ENCODE data around the gene RNF215.

The RNF215 gene

DNA sequence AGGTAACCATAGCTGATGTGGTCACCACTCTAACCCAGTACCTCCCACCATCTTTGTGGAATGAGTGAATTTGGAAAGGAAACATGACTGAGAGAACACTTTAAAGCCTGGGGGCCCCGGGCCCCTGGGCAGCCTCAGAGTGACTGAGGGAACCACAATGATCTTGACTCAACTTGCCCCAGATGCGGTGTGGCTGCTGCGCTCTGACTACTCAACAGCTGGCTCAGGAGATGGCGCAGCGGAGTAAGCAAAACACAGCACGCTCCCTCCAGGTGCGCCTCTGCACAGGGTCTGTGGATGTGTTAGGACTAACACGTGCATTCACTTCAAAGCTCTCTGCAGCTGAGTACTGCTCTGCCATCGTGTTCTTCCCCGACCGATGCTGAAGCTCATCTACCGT lies 5.9 kb downstream of the RNF215 start:
- no peak for DNase-seq (ENCODE audit: low read depth in 1 of 2, low spot score in 1 of 2)
- in situ Hi-C loops (cut with HindIII; ENCODE audit: low pct_unique_long_range_greater_than_20kb, low sequenced_read_pairs), result no loop called here
- TF ChIP-seq JUND (IDR thresholded peaks at IDR 0.05; ENCODE audit: low read depth), result no peak

DNA sequence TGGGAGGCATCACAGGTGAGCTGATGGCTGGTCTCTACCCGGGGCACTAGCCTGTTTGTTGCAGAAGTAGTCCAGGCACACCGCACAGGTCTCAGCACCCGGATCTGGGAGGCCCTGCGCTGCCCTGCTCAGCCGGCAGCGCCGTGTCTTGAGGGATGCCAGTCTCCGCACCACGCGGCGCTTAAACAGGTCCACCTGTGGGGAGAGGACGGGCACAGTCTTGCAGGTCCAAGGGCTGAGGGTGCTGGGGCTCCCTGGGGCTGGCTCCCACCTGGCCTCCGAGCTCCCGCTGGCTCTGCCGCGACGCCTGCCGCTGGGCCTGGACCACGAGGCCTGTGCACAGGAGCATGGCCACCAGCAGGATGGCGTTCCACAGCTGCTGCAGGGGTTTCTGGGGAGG lies 7.2 kb downstream of the RNF215 start:
- in situ Hi-C loops (cut with HindIII; ENCODE audit: low pct_unique_long_range_greater_than_20kb, low sequenced_read_pairs), result no loop called here
- no peak for DNase-seq (ENCODE audit: low read depth in 1 of 2, low spot score in 1 of 2)

GRCh38 chr22:30375312-30375849 lies 11.8 kb downstream of the RNF215 start:
- no peak for TF ChIP-seq JUND (IDR thresholded peaks at IDR 0.05; ENCODE audit: low read depth)
- in situ Hi-C loops (cut with HindIII; ENCODE audit: low pct_unique_long_range_greater_than_20kb, low sequenced_read_pairs), result no loop called here

More for the DNA sequence above, 7.2 kb downstream of the RNF215 start:
- no peak for TF ChIP-seq JUND (IDR thresholded peaks at IDR 0.05; ENCODE audit: low read depth)

DNA sequence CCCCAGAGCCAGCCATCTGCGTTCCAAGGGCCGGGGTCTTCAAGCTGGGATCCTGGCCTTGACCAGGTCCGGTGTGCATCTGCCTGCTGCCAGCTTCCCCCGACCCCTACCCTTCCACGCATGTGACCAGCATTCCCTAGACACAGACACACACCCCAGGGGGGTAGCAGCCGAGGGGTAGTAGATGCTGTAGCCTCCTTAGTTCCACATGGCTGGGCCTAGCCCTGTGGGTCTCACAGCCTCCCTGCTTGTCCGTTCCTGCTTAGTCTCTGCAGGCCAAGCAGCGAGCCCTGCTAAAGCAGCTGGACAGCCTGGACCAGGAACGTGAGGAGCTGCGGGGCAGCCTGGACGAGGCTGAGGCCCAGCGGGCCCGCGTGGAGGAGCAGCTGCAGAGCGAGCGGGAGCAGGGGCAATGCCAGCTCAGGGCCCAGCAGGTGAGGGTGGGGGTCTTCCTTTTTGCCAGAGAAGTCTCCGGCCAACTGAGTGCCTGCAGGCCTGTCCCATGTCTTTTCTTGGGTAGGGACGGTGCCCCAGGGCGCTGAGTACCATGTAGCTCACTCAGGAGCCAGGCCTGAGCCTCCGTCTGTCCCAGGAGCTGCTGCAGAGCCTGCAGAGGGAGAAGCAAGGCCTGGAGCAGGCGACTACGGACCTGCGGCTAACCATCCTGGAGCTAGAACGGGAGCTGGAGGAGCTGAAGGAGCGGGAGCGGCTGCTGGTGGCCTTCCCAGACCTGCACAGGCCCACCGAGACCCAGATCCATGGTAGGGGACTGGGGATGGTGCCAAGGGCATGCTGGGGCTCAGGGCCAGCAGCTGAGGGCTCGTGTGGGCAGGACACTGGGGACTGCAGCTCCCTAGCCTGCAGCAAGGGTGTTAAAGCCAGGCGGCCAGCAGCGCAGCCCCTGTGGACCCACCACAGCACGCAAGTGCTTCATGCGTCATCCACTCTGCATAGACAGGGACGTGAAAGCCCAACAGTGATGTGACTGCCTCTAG lies 13.6 kb downstream of the RNF215 start:
- TF ChIP-seq JUND (IDR thresholded peaks at IDR 0.05; ENCODE audit: low read depth), result no peak
- in situ Hi-C loops (cut with HindIII; ENCODE audit: low pct_unique_long_range_greater_than_20kb, low sequenced_read_pairs), result no loop called here
- no peak for DNase-seq (ENCODE audit: low read depth in 1 of 2, low spot score in 1 of 2)

More at GRCh38 chr22:30375312-30375849, 11.8 kb downstream of the RNF215 start:
- DNase-seq (ENCODE audit: low read depth in 1 of 2, low spot score in 1 of 2), result no peak

DNA sequence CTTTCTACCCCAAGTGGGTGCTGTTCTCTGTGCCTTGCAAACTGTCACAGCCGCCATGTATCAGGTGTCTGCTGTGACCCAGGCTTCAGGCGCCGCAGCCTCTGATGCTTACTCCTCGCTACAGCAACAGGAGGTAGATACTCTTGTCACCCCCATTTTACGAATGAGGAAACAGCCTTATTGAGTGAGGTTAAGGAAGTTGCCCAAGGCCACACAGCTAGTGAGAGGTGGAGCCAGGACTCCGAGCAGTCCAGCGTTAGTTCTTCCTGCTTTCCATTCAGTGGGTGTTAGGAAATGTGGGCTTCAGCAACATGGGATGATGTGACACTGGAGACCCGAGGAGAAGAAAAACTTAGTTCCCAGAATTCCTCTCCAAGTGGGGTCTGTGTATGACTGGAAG lies 14.3 kb downstream of the RNF215 start:
- DNase-seq (ENCODE audit: low read depth in 1 of 2, low spot score in 1 of 2), result no peak
- in situ Hi-C loops (cut with HindIII; ENCODE audit: low pct_unique_long_range_greater_than_20kb, low sequenced_read_pairs), result no loop called here
- TF ChIP-seq JUND (IDR thresholded peaks at IDR 0.05; ENCODE audit: low read depth), result no peak

- TF ChIP-seq JUND (IDR thresholded peaks at IDR 0.05; ENCODE audit: low read depth), result no peak
- no peak for DNase-seq (ENCODE audit: low read depth in 1 of 2, low spot score in 1 of 2)
- in situ Hi-C loops (cut with HindIII; ENCODE audit: low pct_unique_long_range_greater_than_20kb, low sequenced_read_pairs), result no loop called here
Observed at GRCh38 chr22:30371981-30372380, 15.2 kb downstream of the RNF215 start.

DNA sequence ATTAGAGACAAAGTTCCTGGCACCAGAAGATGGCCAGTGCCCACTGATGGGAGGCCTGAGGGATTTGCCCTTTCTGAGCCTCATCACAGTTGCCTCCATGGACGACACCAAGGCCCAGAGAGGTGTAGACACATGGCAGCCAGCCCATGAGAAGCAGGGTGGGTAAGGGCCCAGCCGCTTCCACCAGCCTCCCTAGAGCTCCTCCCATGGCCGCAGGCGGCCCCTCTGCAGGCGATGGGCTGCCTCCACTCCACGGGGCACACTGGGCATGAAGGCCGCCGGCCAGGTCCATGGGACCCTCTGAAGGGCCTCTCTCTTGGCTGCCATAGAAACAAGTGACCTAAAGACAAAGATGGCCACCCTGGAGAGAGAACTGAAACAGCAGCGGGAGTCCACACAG lies 15.9 kb downstream of the RNF215 start:
- in situ Hi-C loops (cut with HindIII; ENCODE audit: low pct_unique_long_range_greater_than_20kb, low sequenced_read_pairs), result no loop called here
- TF ChIP-seq JUND (IDR thresholded peaks at IDR 0.05; ENCODE audit: low read depth), result no peak
- no peak for DNase-seq (ENCODE audit: low read depth in 1 of 2, low spot score in 1 of 2)

DNA sequence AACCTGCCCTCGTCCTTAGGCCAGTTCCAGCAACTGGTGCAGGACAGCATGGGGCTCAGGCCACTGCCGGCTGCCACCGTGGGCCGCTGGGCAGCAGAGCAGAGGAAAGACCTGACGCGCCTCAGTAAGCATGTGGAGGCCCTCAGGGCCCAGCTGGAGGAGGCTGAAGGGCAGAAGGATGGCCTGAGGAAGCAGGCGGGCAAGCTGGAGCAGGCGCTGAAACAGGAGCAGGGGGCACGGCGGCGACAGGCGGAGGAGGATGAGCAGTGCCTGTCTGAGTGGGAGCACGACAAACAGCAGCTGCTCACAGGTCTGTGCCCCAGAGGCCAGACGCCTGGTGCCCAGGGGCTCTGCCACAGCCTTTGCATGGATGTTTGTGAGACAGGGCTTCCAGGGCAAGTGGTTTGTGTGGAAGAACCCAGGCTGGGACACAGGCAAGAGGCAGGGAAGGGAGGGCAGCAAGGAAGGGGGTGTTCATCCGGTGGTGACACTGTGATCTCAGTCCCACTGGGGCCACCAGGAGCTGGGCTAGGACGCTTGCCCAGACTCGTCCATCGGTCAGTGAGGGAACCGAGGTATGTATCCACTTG lies 16.5 kb downstream of the RNF215 start:
- DNase-seq (ENCODE audit: low read depth in 1 of 2, low spot score in 1 of 2), result no peak
- in situ Hi-C loops (cut with HindIII; ENCODE audit: low pct_unique_long_range_greater_than_20kb, low sequenced_read_pairs), result no loop called here
- TF ChIP-seq JUND (IDR thresholded peaks at IDR 0.05; ENCODE audit: low read depth), result no peak

- in situ Hi-C loops (cut with HindIII; ENCODE audit: low pct_unique_long_range_greater_than_20kb, low sequenced_read_pairs), result no loop called here
- DNase-seq (ENCODE audit: low read depth in 1 of 2, low spot score in 1 of 2), result no peak
- TF ChIP-seq JUND (IDR thresholded peaks at IDR 0.05; ENCODE audit: low read depth), result no peak
Observed at GRCh38 chr22:30368420-30368819, 18.8 kb downstream of the RNF215 start.

GRCh38 chr22:30365891-30366290 lies 21.3 kb downstream of the RNF215 start:
- no peak for DNase-seq (ENCODE audit: low read depth in 1 of 2, low spot score in 1 of 2)
- in situ Hi-C loops (cut with HindIII; ENCODE audit: low pct_unique_long_range_greater_than_20kb, low sequenced_read_pairs), result no loop called here
- TF ChIP-seq JUND (IDR thresholded peaks at IDR 0.05; ENCODE audit: low read depth), result no peak

DNA sequence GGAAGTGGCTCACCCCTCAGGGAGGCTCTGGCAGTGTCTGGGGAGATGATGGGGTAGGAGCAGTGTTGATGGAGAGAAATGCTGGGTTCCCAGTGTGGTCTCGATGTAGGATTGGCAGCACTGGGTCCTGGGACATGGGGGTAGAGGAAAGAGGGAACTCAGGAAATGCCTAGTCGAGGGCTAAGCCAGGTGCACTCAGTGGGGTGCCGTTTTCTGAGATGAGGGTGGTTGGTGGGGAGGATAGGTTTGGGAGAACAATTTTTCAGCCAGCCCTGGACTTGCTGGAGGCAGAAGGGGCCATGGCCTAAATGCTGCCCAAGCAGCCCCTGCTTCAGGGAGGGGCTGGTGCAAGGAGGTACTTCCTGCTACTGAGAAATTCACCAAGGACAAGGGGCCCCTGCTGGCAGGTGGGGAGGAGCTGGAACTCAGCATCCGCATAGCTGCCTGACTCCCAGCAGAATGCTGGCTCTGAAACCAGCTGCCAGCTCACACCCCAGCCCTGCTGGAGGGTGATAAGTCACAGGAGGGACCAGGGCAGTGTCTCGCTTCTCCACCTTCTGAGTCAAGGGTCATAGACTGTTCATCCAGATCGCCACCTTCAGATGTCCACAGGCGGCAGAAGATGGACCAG lies 24.4 kb downstream of the RNF215 start:
- no peak for TF ChIP-seq JUND (IDR thresholded peaks at IDR 0.05; ENCODE audit: low read depth)
- in situ Hi-C loops (cut with HindIII; ENCODE audit: low pct_unique_long_range_greater_than_20kb, low sequenced_read_pairs), result no loop called here
- DNase-seq (ENCODE audit: low read depth in 1 of 2, low spot score in 1 of 2), result no peak

GRCh38 chr22:30361916-30362650 lies 25.1 kb downstream of the RNF215 start:
- in situ Hi-C loops (cut with HindIII; ENCODE audit: low pct_unique_long_range_greater_than_20kb, low sequenced_read_pairs), result no loop called here
- TF ChIP-seq JUND (IDR thresholded peaks at IDR 0.05; ENCODE audit: low read depth), result no peak
- no peak for DNase-seq (ENCODE audit: low read depth in 1 of 2, low spot score in 1 of 2)

Measured in T47D (cell line).